Panc1 (cell line): ENCODE measurements around the gene MAMDC2. TPM values are rescaled to one million over a fixed set of nuclear protein-coding genes. Genes with fewer than 3 reads are reported as not detected.

Experiments used
- ATAC-seq: fragments of 200-7000 bp; cut with Tn5 transposase; 2 replicates; pipeline ENCODE4 v1.9.1; 2020; ENCODE audit warnings: mild to moderate bottlenecking, moderate library complexity
- BruUV-seq: library from RNA; stranded (reverse); fragments of 400-500 nt; replicated peaks from 2 replicates; lab custom pipeline; 2021; lab: Mats Ljungman, UMichigan
- CTCF ChIA-PET: fragments of 300-600 bp; sonication (Branson Sonifier 250); formaldehyde crosslinking; loops from one replicate; lab custom pipeline; 2022; ENCODE audit warnings: antibody characterized with exemption; lab: Charles Lee
- POLR2A ChIA-PET: fragments of 300-600 bp; sonication (Branson Sonifier 250); formaldehyde crosslinking; loops from one replicate; lab custom pipeline; 2022; ENCODE audit warnings: antibody characterized with exemption; lab: Charles Lee
- DNase-seq: peaks from one replicate; pipeline ENCODE4 v3.0.0-alpha.2; 2010; ENCODE audit warnings: low read depth, low spot score
- H3K27ac ChIP-seq: 2 replicates; pipeline ENCODE4 v1.5.1; 2011; ENCODE audit warnings: mild to moderate bottlenecking, low read length, inconsistent platforms
- H3K27me3 ChIP-seq: fragments of 200-500 bp; sonication (Bioruptor generic); 2 replicates; pipeline ENCODE4 v1.6.0; 2014; ENCODE audit warnings: low read length, inconsistent platforms; ENCODE audit not compliant: control insufficient read depth, insufficient read depth
- H3K36me3 ChIP-seq: fragments of 200-500 bp; sonication (Bioruptor generic); 2 replicates; pipeline ENCODE4 v1.5.1; 2014; ENCODE audit warnings: inconsistent platforms, mild to moderate bottlenecking, low read length, moderate library complexity; ENCODE audit not compliant: control insufficient read depth, insufficient read depth
- H3K4me1 ChIP-seq: 2 replicates; pipeline ENCODE4 v1.5.1; 2011; ENCODE audit warnings: inconsistent platforms, mild to moderate bottlenecking, low read length, moderate library complexity; ENCODE audit not compliant: control insufficient read depth, insufficient read depth
- H3K4me3 ChIP-seq, 2 experiments: 2 replicates each; pipeline ENCODE4 v1.5.1; 2011 to 2012; ENCODE audit warnings: low read depth in 2 of 2, low read length in 2 of 2, mild to moderate bottlenecking in 2 of 2, inconsistent platforms in 1 of 2, moderate library complexity in 1 of 2
- H3K9me3 ChIP-seq: fragments of 200-500 bp; sonication (Bioruptor generic); 2 replicates; pipeline ENCODE4 v1.5.1; 2014; ENCODE audit warnings: low read depth, mild to moderate bottlenecking, inconsistent platforms, low read length, moderate library complexity; ENCODE audit not compliant: control insufficient read depth, insufficient read depth
- POLR2AphosphoS5 ChIP-seq: IDR thresholded peaks from 2 replicates; pipeline ENCODE4 v1.6.1; 2012; ENCODE audit warnings: mild to moderate bottlenecking, low read depth, low read length, moderate library complexity
- SIN3A ChIP-seq: IDR thresholded peaks from 2 replicates; pipeline ENCODE4 v1.6.1; 2012; ENCODE audit warnings: low read depth, mild to moderate bottlenecking, low read length, moderate library complexity, borderline replicate concordance; ENCODE audit not compliant: insufficient read depth
- TCF7L2 ChIP-seq: IDR thresholded peaks from 2 replicates; pipeline ENCODE4 v1.6.1; 2011; ENCODE audit warnings: mild to moderate bottlenecking, low read depth, low read length, inconsistent platforms
- in situ Hi-C: cut with HindIII; loops from 2 replicates; pipeline ENCODE4 v1.10.0; 2016; ENCODE audit warnings: low sequenced_read_pairs, low pct_unique_long_range_greater_than_20kb
- intact Hi-C: fragments of 100-400 bp; cut with micrococcal nuclease; formaldehyde crosslinking; loops from one replicate; pipeline ENCODE4 v1.10.0; 2022; ENCODE audit not compliant: unreplicated experiment
- total RNA-seq: library from RNA; stranded (reverse); gene quantifications from one replicate; pipeline ENCODE4 v1.2.1, GENCODE V29; 2021; ENCODE audit not compliant: unreplicated experiment
- TF ChIP-seq, protein P1 (sequence below), 2 experiments: IDR thresholded peaks; 2 replicates each; pipeline ENCODE4 v1.6.1; 2011 to 2012; ENCODE audit warnings: low read depth in 2 of 2, control low read depth in 1 of 2, low read length in 1 of 2, mild to moderate bottlenecking in 1 of 2, moderate library complexity in 1 of 2; ENCODE audit not compliant: insufficient read depth in 1 of 2
- TF ChIP-seq, protein P2 (sequence below): fragments of 450-650 bp; IDR thresholded peaks from 2 replicates; pipeline ENCODE4 v1.5.1; 2017; ENCODE audit warnings: mild to moderate bottlenecking

MAMDC2 gene
- total RNA-seq, 1 experiment from 2014 or later, result 1.5 TPM

DNA sequence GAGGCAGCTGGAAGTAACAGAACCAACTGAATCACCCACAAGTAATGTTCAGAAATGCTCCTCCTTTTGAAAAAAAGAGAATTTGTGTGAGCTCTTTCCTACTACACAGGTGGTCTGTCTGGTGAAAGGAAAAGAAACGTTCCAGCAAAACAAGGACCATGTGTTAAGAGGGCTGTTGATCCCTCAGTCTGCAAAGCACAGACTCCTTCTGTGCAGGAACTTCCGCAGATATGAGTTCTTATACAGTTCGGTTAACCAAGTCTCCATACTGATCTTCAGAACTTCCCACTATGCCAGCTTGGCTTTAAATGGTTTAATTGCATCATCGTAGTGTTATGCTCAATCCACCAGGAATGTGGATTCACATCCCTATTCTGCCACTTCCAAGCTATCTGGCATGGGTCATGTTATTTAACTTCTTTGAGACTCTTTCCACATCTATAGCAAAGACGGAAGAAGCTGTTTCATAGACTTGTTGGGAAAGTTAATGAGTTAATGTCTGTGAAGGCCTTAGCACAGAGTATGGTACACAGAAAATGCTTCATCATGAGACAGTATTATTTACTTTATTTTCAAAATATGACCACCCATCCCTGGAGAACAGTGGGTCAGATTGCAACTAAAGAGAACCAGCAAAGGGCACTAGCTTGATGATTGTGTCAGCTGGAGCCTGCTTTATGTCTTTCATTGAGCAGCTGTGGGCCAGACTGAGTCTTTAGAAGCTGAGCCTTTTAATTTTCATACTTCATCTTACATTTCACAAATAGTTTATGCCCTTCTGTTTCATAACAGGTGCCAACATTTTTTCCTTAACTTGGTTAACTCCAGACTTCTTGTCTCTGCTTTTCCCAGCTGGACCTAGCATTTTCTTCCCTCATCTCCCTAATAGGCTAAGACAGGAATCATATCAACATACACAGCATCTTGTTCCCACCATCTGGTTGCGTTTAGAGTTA, 89.9 kb downstream of the MAMDC2 start:
- no peak for ATAC-seq
- in situ Hi-C loops, result no loop called here

DNA sequence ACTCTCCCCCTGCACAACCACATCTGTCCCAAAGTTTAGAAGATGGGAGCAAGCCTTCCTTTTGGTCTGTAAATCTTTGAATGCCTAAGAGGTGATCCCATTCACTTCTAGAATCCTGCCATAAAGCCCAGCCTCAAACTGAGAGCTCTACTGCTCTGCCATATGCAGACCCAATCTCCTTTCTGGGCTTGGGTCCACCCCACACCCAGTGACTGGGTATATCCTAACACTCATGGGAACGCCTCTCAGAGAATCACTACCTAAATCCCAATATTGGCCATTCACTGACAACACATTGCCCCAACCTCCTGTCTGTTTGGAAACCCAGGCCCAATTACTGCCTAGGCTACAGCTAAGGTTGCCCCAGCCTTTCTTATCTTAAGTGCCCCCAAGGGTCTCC, 90.7 kb downstream of the MAMDC2 start:
- CTCF ChIA-PET, result no interaction called here
- Histone ChIP-seq H3K36me3 (no peaks in the 10 kb centered on the region; the same call in 1 of the 2 replicates), H3K4me1 (no peaks in the 10 kb centered on the region), H3K27me3 (no peaks in the 10 kb centered on the region), H3K4me3 (no peak overlapping the region), H3K9me3 (no peaks in the 10 kb centered on the region), H3K27ac (no peak overlapping the region)
- intact Hi-C loops, result no loop called here
- in situ Hi-C loops, result no loop called here
- TF ChIP-seq TCF7L2 (no peak), SIN3A (no peak), POLR2AphosphoS5 (no peak)
- TF ChIP-seq, protein P1, sequence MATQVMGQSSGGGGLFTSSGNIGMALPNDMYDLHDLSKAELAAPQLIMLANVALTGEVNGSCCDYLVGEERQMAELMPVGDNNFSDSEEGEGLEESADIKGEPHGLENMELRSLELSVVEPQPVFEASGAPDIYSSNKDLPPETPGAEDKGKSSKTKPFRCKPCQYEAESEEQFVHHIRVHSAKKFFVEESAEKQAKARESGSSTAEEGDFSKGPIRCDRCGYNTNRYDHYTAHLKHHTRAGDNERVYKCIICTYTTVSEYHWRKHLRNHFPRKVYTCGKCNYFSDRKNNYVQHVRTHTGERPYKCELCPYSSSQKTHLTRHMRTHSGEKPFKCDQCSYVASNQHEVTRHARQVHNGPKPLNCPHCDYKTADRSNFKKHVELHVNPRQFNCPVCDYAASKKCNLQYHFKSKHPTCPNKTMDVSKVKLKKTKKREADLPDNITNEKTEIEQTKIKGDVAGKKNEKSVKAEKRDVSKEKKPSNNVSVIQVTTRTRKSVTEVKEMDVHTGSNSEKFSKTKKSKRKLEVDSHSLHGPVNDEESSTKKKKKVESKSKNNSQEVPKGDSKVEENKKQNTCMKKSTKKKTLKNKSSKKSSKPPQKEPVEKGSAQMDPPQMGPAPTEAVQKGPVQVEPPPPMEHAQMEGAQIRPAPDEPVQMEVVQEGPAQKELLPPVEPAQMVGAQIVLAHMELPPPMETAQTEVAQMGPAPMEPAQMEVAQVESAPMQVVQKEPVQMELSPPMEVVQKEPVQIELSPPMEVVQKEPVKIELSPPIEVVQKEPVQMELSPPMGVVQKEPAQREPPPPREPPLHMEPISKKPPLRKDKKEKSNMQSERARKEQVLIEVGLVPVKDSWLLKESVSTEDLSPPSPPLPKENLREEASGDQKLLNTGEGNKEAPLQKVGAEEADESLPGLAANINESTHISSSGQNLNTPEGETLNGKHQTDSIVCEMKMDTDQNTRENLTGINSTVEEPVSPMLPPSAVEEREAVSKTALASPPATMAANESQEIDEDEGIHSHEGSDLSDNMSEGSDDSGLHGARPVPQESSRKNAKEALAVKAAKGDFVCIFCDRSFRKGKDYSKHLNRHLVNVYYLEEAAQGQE (IDR thresholded peaks at IDR 0.05; ENCODE audit: insufficient read depth in 1 of 2, low read depth in 2 of 2, low read length in 1 of 2), result no peak
- TF ChIP-seq, protein P2, sequence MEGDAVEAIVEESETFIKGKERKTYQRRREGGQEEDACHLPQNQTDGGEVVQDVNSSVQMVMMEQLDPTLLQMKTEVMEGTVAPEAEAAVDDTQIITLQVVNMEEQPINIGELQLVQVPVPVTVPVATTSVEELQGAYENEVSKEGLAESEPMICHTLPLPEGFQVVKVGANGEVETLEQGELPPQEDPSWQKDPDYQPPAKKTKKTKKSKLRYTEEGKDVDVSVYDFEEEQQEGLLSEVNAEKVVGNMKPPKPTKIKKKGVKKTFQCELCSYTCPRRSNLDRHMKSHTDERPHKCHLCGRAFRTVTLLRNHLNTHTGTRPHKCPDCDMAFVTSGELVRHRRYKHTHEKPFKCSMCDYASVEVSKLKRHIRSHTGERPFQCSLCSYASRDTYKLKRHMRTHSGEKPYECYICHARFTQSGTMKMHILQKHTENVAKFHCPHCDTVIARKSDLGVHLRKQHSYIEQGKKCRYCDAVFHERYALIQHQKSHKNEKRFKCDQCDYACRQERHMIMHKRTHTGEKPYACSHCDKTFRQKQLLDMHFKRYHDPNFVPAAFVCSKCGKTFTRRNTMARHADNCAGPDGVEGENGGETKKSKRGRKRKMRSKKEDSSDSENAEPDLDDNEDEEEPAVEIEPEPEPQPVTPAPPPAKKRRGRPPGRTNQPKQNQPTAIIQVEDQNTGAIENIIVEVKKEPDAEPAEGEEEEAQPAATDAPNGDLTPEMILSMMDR, result no peak
- no TSS peak for BruUV-seq
- POLR2A ChIA-PET, result no interaction called here
- ATAC-seq (no peak), DNase-seq (no peak)

More for the DNA sequence above, 89.9 kb downstream of the MAMDC2 start:
- intact Hi-C loops, result no loop called here
- Histone ChIP-seq H3K27me3 (no peaks in the 10 kb centered on the region), H3K27ac (no peak overlapping the region), H3K36me3 (no peaks in the 10 kb centered on the region; the same call in 1 of the 2 replicates), H3K9me3 (no peaks in the 10 kb centered on the region), H3K4me1 (no peaks in the 10 kb centered on the region), H3K4me3 (no peak overlapping the region)
- ChIA-PET POLR2A (no interaction called here), CTCF (no interaction called here)
- no TSS peak for BruUV-seq
- TF ChIP-seq, protein P1 (IDR thresholded peaks at IDR 0.05; ENCODE audit: insufficient read depth in 1 of 2, low read depth in 2 of 2, low read length in 1 of 2), result no peak
- no peak for TF ChIP-seq TCF7L2
- TF ChIP-seq, protein P2, result no peak
- TF ChIP-seq POLR2AphosphoS5, result no peak
- TF ChIP-seq SIN3A, result no peak
- DNase-seq, result no peak
